A549 (cell line): Measurements from ENCODE around the gene TSPEAR. TPM values are rescaled to one million over a fixed set of nuclear protein-coding genes. Genes with fewer than 3 reads are reported as not detected.

Experiments
- ATAC-seq, 2 experiments: fragments of 200-7000 bp in 1 of 2; fragments of >200 bp in 1 of 2; cut with Nextera tagmentation in 1 of 2; cut with Tn5 transposase in 1 of 2; 3 replicates each; pipeline versions ENCODE4 v1.8.0 to v1.9.1; 2018 to 2020; ENCODE audit warnings: mild to moderate bottlenecking in 1 of 2, moderate library complexity in 1 of 2
- CTCF ChIA-PET: fragments of 300-600 bp; sonication (Branson Sonifier 250); formaldehyde crosslinking; extraction: SDS; loops from one replicate; lab custom pipeline; 2021; ENCODE audit warnings: antibody characterized with exemption, inconsistent platforms; lab: Yijun Ruan, JAX
- POLR2A ChIA-PET: fragments of 350-600 bp; formaldehyde crosslinking; extraction: SDS; loops from one replicate; lab custom pipeline; 2021; ENCODE audit warnings: antibody characterized with exemption, inconsistent platforms; lab: Yijun Ruan, JAX
- DNase-seq, 2 experiments: peaks; one replicate each; pipeline versions ENCODE4 v3.0.0 to v3.0.0-alpha.2; 2011 to 2016; ENCODE audit warnings: low read depth in 1 of 2, low spot score in 1 of 2
- FAIRE-seq: peaks from 2 replicates; lab custom pipeline; 2011; peaks lifted over from hg19 to GRCh38; lab: Jason Lieb, UNC
- H3K27ac ChIP-seq, 2 experiments: fragments of >200 bp; sonication (Bioruptor Twin); formaldehyde crosslinking; 3 replicates each; pipeline ENCODE4 v1.5.1; 2016 to 2017
- H3K4me1 ChIP-seq: fragments of >200 bp; sonication (Bioruptor Twin); formaldehyde crosslinking; 3 replicates; pipeline ENCODE4 v1.6.1; 2016
- H3K4me2 ChIP-seq: fragments of >200 bp; sonication (Bioruptor Twin); formaldehyde crosslinking; 3 replicates; pipeline ENCODE4 v1.6.1; 2016
- H3K4me3 ChIP-seq: fragments of >200 bp; sonication (Bioruptor Twin); formaldehyde crosslinking; 3 replicates; pipeline ENCODE4 v1.5.1; 2016
- H3K9me3 ChIP-seq: fragments of >200 bp; sonication (Bioruptor Twin); formaldehyde crosslinking; 3 replicates; pipeline ENCODE4 v1.6.1; 2016
- CBX2 ChIP-seq: fragments of 200-600 bp; sonication (generic); IDR thresholded peaks from 2 replicates; pipeline ENCODE4 v1.6.1; 2016; ENCODE audit warnings: low read depth, mild to moderate bottlenecking, borderline replicate concordance
- CTCF ChIP-seq: fragments of >200 bp; sonication (Bioruptor Twin); formaldehyde crosslinking; IDR thresholded peaks from 3 replicates; pipeline ENCODE4 v1.5.1; 2016
- JUN ChIP-seq, 2 experiments: fragments of >200 bp; sonication (Bioruptor Twin); formaldehyde crosslinking; IDR thresholded peaks; 2 replicates in 1 of 2; 3 replicates in 1 of 2; pipeline ENCODE4 v1.6.1; 2016 to 2017
- KDM1A ChIP-seq: fragments of 200-600 bp; sonication (generic); IDR thresholded peaks from 2 replicates; pipeline ENCODE4 v1.6.1; 2016; ENCODE audit warnings: low read depth, mild to moderate bottlenecking
- KDM5A ChIP-seq: fragments of 200-600 bp; sonication (generic); IDR thresholded peaks from 2 replicates; pipeline ENCODE4 v1.6.1; 2016; ENCODE audit warnings: antibody characterized with exemption, mild to moderate bottlenecking
- PHF8 ChIP-seq: fragments of 200-600 bp; sonication (generic); IDR thresholded peaks from 2 replicates; pipeline ENCODE4 v1.6.1; 2016; ENCODE audit warnings: low read depth, mild to moderate bottlenecking, antibody characterized with exemption, moderate library complexity, borderline replicate concordance
- POLR2A ChIP-seq: IDR thresholded peaks from 2 replicates; pipeline ENCODE4 v1.6.1; 2012; ENCODE audit warnings: mild to moderate bottlenecking, low read length
- RNF2 ChIP-seq: fragments of 200-600 bp; sonication (generic); IDR thresholded peaks from 2 replicates; pipeline ENCODE4 v1.6.1; 2016; ENCODE audit warnings: low read depth, mild to moderate bottlenecking, antibody characterized with exemption, moderate library complexity, borderline replicate concordance
- SMC3 ChIP-seq: fragments of >200 bp; sonication (Bioruptor Twin); formaldehyde crosslinking; IDR thresholded peaks from 3 replicates; pipeline ENCODE4 v1.6.1; 2018; ENCODE audit warnings: inconsistent platforms
- SREBF2 ChIP-seq: fragments of 450-650 bp; IDR thresholded peaks from 2 replicates; pipeline ENCODE4 v1.6.1; 2014; ENCODE audit warnings: mild to moderate bottlenecking, moderate library complexity
- TP53 ChIP-seq: fragments of 250-450 bp; sonication (Bioruptor Pico); IDR thresholded peaks from 2 replicates; pipeline ENCODE4 v1.5.0; 2021; ENCODE audit warnings: mild to moderate bottlenecking, moderate library complexity
- ZSCAN20 ChIP-seq: fragments of 250-450 bp; sonication (Bioruptor Pico); IDR thresholded peaks from 2 replicates; pipeline ENCODE4 v1.8.0; 2022; ENCODE audit warnings: mild to moderate bottlenecking, moderate library complexity
- WGBS: methylation state at CpG from one replicate; pipeline ENCODE4 v1.1.6; 2017; ENCODE audit errors: missing lambda C conversion rate; 5-methylcytosine and 5-hydroxymethylcytosine counted together
- polyA plus RNA-seq, 4 experiments: library from polyadenylated mRNA; depleted of rRNA in 3 of 4; stranded (reverse); fragments of >200 nt; fragmentation: RNase III in 1 of 4; extraction: RNeasy Plus Mini Kit Qiagen cat#74134 plus additional on column Dnase treatment in 1 of 4; gene quantifications; 2 replicates in 3 of 4; 3 replicates in 1 of 4; pipeline ENCODE4 v1.2.3, GENCODE V29; 2011 to 2017
- TF ChIP-seq, protein P1 (sequence below): fragments of 200-600 bp; sonication (generic); IDR thresholded peaks from 2 replicates; pipeline ENCODE4 v1.6.1; 2016; ENCODE audit warnings: antibody characterized with exemption, mild to moderate bottlenecking, moderate library complexity
- TF ChIP-seq, protein P2 (sequence below): fragments of >200 bp; sonication (Bioruptor Twin); formaldehyde crosslinking; IDR thresholded peaks from 3 replicates; pipeline ENCODE4 v1.6.1; 2016

The TSPEAR gene
- polyA plus RNA-seq, 2 of the 4 experiments (the other 2 are of a cell fraction) = not detected

- H3K4me3 ChIP-seq = no peak within 1 kb of the TSS
- H3K4me2 ChIP-seq = no peak within 1 kb of the TSS
- no peak for DNase-seq
- ChIA-PET POLR2A (no interaction called here), CTCF (no interaction called here)
- no peaks in the 10 kb centered on the region for H3K4me1 ChIP-seq
- H3K27ac ChIP-seq = no peak within 1 kb of the TSS
- TF ChIP-seq PHF8 (no peak), POLR2A (no peak), KDM1A (no peak), CBX2 (no peak), KDM5A (no peak), TP53 (CRISPR knock-in tag) (no peak), CTCF (no peak), JUN (IDR thresholded peaks at IDR 0.05) (no peak), SREBF2 (no peak)
- 60% methylated on average over 14 of the region's 21 CpGs for WGBS
- no peak for FAIRE-seq
- H3K9me3 ChIP-seq = peaks cover 15% of the 10 kb centered on the region; the same call in 2 of the 3 replicates
- ATAC-seq = no peak
These were observed 171.2 kb downstream of the TSPEAR start, which contains the start of gene KRTAP10-1 for GRCh38 chr21:44539991-44540666. Gene KRTAP10-1, minus strand, starts transcription at chr21:44540195. Its CDS starts 45 bp downstream, at chr21:44540150.

- ChIA-PET CTCF (interaction anchor here (1.0 kb wide), 1 partner anchor 28 kb away, joined by 3 read pairs; no protein-coding TSS in a partner anchor), POLR2A (no interaction called here)
- TF ChIP-seq, protein P1, sequence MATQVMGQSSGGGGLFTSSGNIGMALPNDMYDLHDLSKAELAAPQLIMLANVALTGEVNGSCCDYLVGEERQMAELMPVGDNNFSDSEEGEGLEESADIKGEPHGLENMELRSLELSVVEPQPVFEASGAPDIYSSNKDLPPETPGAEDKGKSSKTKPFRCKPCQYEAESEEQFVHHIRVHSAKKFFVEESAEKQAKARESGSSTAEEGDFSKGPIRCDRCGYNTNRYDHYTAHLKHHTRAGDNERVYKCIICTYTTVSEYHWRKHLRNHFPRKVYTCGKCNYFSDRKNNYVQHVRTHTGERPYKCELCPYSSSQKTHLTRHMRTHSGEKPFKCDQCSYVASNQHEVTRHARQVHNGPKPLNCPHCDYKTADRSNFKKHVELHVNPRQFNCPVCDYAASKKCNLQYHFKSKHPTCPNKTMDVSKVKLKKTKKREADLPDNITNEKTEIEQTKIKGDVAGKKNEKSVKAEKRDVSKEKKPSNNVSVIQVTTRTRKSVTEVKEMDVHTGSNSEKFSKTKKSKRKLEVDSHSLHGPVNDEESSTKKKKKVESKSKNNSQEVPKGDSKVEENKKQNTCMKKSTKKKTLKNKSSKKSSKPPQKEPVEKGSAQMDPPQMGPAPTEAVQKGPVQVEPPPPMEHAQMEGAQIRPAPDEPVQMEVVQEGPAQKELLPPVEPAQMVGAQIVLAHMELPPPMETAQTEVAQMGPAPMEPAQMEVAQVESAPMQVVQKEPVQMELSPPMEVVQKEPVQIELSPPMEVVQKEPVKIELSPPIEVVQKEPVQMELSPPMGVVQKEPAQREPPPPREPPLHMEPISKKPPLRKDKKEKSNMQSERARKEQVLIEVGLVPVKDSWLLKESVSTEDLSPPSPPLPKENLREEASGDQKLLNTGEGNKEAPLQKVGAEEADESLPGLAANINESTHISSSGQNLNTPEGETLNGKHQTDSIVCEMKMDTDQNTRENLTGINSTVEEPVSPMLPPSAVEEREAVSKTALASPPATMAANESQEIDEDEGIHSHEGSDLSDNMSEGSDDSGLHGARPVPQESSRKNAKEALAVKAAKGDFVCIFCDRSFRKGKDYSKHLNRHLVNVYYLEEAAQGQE = no peak
- TF ChIP-seq CTCF (no peak), SMC3 (no peak), RNF2 (no peak), ZSCAN20 (CRISPR knock-in tag) (no peak), KDM5A (no peak)
- TF ChIP-seq, protein P2, sequence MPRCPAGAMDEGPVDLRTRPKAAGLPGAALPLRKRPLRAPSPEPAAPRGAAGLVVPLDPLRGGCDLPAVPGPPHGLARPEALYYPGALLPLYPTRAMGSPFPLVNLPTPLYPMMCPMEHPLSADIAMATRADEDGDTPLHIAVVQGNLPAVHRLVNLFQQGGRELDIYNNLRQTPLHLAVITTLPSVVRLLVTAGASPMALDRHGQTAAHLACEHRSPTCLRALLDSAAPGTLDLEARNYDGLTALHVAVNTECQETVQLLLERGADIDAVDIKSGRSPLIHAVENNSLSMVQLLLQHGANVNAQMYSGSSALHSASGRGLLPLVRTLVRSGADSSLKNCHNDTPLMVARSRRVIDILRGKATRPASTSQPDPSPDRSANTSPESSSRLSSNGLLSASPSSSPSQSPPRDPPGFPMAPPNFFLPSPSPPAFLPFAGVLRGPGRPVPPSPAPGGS = no peak
- Histone ChIP-seq H3K9me3 (peaks cover 15% of the 10 kb centered on the region; the same call in 2 of the 3 replicates), H3K27ac (no peak overlapping the region), H3K4me2 (no peak overlapping the region), H3K4me1 (no peaks in the 10 kb centered on the region), H3K4me3 (no peak overlapping the region)
- DNase-seq (no peak), ATAC-seq (no peak), FAIRE-seq (no peak)
- WGBS = no CpG with 5 or more reads among the region's 14 CpGs
These were observed 172.3 kb downstream of the TSPEAR start for GRCh38 chr21:44539046-44539445.
